OCI-LY7 (cell line): Measurements from ENCODE around the gene SLBP.

Experiments
- EZH2phosphoT487 ChIP-seq: fragments of 200-600 bp; sonication (generic); IDR thresholded peaks from 2 replicates; pipeline ENCODE4 v1.6.1; 2018; ENCODE audit warnings: low read depth, borderline replicate concordance, mild to moderate bottlenecking, mixed run types, antibody characterized with exemption, low read length, moderate library complexity, mixed read lengths
- TF ChIP-seq, protein P1 (sequence below): fragments of 200-600 bp; sonication (generic); conservative IDR thresholded peaks from 2 replicates; pipeline ENCODE4 v1.5.1; 2014; ENCODE audit warnings: mild to moderate bottlenecking, antibody characterized with exemption, low read length, moderate library complexity, mixed read lengths

DNA sequence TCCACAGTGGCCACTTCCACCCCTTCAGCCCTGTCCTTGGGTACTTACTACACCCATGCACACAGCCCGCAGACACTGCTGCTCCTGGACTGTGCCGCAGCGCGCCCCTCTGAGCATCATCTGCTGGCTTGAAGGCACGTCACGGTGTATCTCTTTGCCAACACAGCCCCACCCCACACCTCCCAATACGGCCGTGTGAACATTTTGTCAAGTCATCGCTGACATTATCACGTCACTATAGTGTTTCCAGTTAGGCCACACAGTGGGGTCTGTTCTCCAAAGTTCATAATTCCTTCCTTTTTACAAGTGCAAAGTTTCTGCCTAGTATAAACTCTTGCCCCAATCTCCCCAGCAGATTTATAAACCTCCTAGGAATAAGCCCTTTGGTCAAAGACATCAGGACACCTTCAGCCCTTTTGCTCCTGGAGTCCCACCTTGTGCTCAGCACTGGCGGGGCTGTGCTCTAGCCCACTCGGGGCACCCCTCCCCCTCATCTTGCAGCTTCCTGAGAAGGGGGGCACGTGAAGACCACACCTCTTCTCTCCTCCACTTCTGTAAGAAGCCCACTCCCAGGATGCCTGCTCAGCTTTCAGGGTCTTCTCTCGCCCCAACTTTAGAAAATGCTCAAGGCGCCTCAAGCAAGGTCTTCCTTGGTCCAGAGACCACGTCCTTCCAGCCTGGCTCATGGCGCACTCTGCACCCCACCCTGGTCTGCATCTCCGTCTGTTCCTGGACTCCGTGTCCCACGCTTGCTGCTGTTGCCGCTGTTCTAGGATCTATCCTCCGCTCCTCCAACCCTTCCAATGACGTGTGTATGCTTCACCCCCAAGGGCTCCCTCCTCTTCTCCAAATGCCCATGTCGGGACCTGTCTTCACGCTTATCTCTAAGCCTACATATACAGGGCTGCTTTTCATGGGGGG is 35.3 kb downstream of the SLBP start:
- no peak for TF ChIP-seq EZH2phosphoT487
- TF ChIP-seq, protein P1, sequence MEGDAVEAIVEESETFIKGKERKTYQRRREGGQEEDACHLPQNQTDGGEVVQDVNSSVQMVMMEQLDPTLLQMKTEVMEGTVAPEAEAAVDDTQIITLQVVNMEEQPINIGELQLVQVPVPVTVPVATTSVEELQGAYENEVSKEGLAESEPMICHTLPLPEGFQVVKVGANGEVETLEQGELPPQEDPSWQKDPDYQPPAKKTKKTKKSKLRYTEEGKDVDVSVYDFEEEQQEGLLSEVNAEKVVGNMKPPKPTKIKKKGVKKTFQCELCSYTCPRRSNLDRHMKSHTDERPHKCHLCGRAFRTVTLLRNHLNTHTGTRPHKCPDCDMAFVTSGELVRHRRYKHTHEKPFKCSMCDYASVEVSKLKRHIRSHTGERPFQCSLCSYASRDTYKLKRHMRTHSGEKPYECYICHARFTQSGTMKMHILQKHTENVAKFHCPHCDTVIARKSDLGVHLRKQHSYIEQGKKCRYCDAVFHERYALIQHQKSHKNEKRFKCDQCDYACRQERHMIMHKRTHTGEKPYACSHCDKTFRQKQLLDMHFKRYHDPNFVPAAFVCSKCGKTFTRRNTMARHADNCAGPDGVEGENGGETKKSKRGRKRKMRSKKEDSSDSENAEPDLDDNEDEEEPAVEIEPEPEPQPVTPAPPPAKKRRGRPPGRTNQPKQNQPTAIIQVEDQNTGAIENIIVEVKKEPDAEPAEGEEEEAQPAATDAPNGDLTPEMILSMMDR, result no peak
